Left lung (tissue), 10 donors: Measurements from ENCODE around the gene ZNF423. TPM values are rescaled to one million over a fixed set of nuclear protein-coding genes. Genes with fewer than 3 reads are reported as not detected.
A peak's percentile ranks its signal among the peaks of the same experiment; 100 is the strongest.

ENCODE experiments used
- ATAC-seq: fragments of 200-7000 bp; cut with Tn5 transposase; one replicate; pipeline ENCODE4 v1.9.1; 2020; ENCODE audit warnings: moderate library complexity
- DNase-seq, 4 donors: peaks; one replicate each; pipeline ENCODE4 v3.0.0-alpha.2; 2013 to 2020
- H3K27ac ChIP-seq, 2 donors: fragments of 200-600 bp; sonication (generic) in 1 of 2; one replicate each; pipeline versions ENCODE4 v1.5.0 to v1.8.0; 2020 to 2021
- H3K27me3 ChIP-seq, 2 donors: fragments of 200-600 bp; sonication (generic) in 1 of 2; one replicate each; pipeline versions ENCODE4 v1.5.0 to v1.8.0; 2020 to 2021
- H3K36me3 ChIP-seq, 2 donors: fragments of 200-600 bp; sonication (generic) in 1 of 2; one replicate each; pipeline versions ENCODE4 v1.5.0 to v1.8.0; 2020 to 2021
- H3K4me1 ChIP-seq, 2 donors: fragments of 200-600 bp; one replicate each; pipeline ENCODE4 v1.8.0; 2021
- H3K4me3 ChIP-seq, 2 donors: fragments of 200-600 bp; sonication (generic) in 1 of 2; one replicate each; pipeline versions ENCODE4 v1.5.0 to v1.8.0; 2020 to 2021; ENCODE audit warnings: mild to moderate bottlenecking in 1 of 2
- H3K9me3 ChIP-seq, 2 donors: fragments of 200-600 bp; sonication (generic) in 1 of 2; one replicate each; pipeline versions ENCODE4 v1.5.0 to v1.8.0; 2020 to 2021
- CTCF ChIP-seq, 2 donors: fragments of 200-600 bp; sonication (generic) in 1 of 2; IDR thresholded peaks; one replicate each; pipeline versions ENCODE4 v1.5.0 to v1.8.0; 2021; ENCODE audit warnings: antibody characterized with exemption in 2 of 2
- intact Hi-C, 2 donors: fragments of 100-400 bp; cut with DNase I; formaldehyde crosslinking; loops; one replicate each; pipeline versions ENCODE4 v1.11.2 to v1.14.2; 2022
- polyA plus RNA-seq, 6 donors: library from polyadenylated mRNA; unstranded; fragments of 120-200 nt; gene quantifications; one replicate each; pipeline ENCODE4 v1.2.1, GENCODE V29; 2013; ENCODE audit not compliant: insufficient read length in 6 of 6
- total RNA-seq, 2 donors: library from RNA; stranded (reverse); fragmentation: NEBNext Ultra II Directional; extraction: Animal tissue kit (Norgen Biotek cat#: 25700); gene quantifications; one replicate each; pipeline ENCODE4 v1.2.1, GENCODE V29; 2021
- donor health status: DM: no; HTN: yes; CAD: no.
- donor health status: DM: no; HTN: no; CAD: no.

ZNF423 gene
- total and polyA plus RNA-seq, 8 donors = 7.8 to 30.5 (median 26.6) TPM

GRCh38 chr16:49499869-49500610 lies 355.9 kb downstream of the ZNF423 start:
- peak in 1 of 4 donors; percentile 4 for DNase-seq
- Histone ChIP-seq H3K36me3 (no peaks in the 10 kb centered on the region), H3K9me3 (no peaks in the 10 kb centered on the region), H3K27me3 (no peaks in the 10 kb centered on the region), H3K27ac (no peak overlapping the region), H3K4me3 (no peak overlapping the region), H3K4me1 (no peaks in the 10 kb centered on the region)
- ATAC-seq = no peak
- intact Hi-C loops = loop anchor here in 1 of 2 donors (10.0 kb wide), 1 partner anchor 425 kb away; no protein-coding TSS in a partner anchor
- no peak for TF ChIP-seq CTCF (IDR thresholded peaks at IDR 0.05)

- H3K9me3 ChIP-seq = no peaks in the 10 kb centered on the region
- H3K27ac ChIP-seq = no peak overlapping the region
- DNase-seq (peak in 1 of 4 donors; percentile 8), ATAC-seq (no peak)
- no peaks in the 10 kb centered on the region for H3K4me1 ChIP-seq
- H3K4me3 ChIP-seq = no peak overlapping the region
- TF ChIP-seq CTCF (IDR thresholded peaks at IDR 0.05) = no peak
- H3K27me3 ChIP-seq = no peaks in the 10 kb centered on the region
- no peaks in the 10 kb centered on the region for H3K36me3 ChIP-seq
- intact Hi-C loops = loop anchor here in 1 of 2 donors (10.0 kb wide), 1 partner anchor 425 kb away; no protein-coding TSS in a partner anchor
These were observed 356.5 kb downstream of the ZNF423 start for GRCh38 chr16:49499414-49499785.

- no peaks in the 10 kb centered on the region for H3K27me3 ChIP-seq
- DNase-seq (peak in 1 of 4 donors; percentile 25), ATAC-seq (no peak)
- no peaks in the 10 kb centered on the region for H3K4me1 ChIP-seq
- no peaks in the 10 kb centered on the region for H3K9me3 ChIP-seq
- no peak for TF ChIP-seq CTCF (IDR thresholded peaks at IDR 0.05)
- intact Hi-C loops = loop anchor here in 1 of 2 donors (10.0 kb wide), 1 partner anchor 426 kb away; no protein-coding TSS in a partner anchor
- no peaks in the 10 kb centered on the region for H3K36me3 ChIP-seq
- H3K27ac ChIP-seq = no peak overlapping the region
- H3K4me3 ChIP-seq = no peak overlapping the region
These were observed 357.1 kb downstream of the ZNF423 start for GRCh38 chr16:49498666-49499413.

GRCh38 chr16:49498264-49498663 lies 357.6 kb downstream of the ZNF423 start:
- DNase-seq (no peak), ATAC-seq (no peak)
- H3K27ac ChIP-seq = no peak overlapping the region
- intact Hi-C loops = loop anchor here in 1 of 2 donors (10.0 kb wide), 1 partner anchor 427 kb away; no protein-coding TSS in a partner anchor
- no peaks in the 10 kb centered on the region for H3K4me1 ChIP-seq
- no peaks in the 10 kb centered on the region for H3K36me3 ChIP-seq
- H3K9me3 ChIP-seq = no peaks in the 10 kb centered on the region
- no peak overlapping the region for H3K4me3 ChIP-seq
- H3K27me3 ChIP-seq = no peaks in the 10 kb centered on the region
- TF ChIP-seq CTCF (IDR thresholded peaks at IDR 0.05) = no peak

GRCh38 chr16:49497466-49497865 lies 358.4 kb downstream of the ZNF423 start:
- peaks cover 2 to 3% of the 10 kb centered on the region in 2 donors for H3K4me1 ChIP-seq
- DNase-seq (peak in 1 of 4 donors; percentile 18), ATAC-seq (no peak)
- H3K36me3 ChIP-seq = no peaks in the 10 kb centered on the region
- no peak overlapping the region for H3K4me3 ChIP-seq
- H3K27me3 ChIP-seq = peaks cover 0 to 4% of the 10 kb centered on the region in 2 donors
- TF ChIP-seq CTCF (IDR thresholded peaks at IDR 0.05) = no peak
- intact Hi-C loops = loop anchor here in 1 of 2 donors (10.0 kb wide), 1 partner anchor 427 kb away; no protein-coding TSS in a partner anchor
- H3K9me3 ChIP-seq = no peaks in the 10 kb centered on the region
- no peak overlapping the region for H3K27ac ChIP-seq
